D721Med (cell line): ENCODE data around the gene APOL3.
"Not testable (repeated sequence)": the region's sequence is repeated elsewhere in the genome, so short reads cannot be mapped to it uniquely, and the experiment has no call there.

Source experiments
- DNase-seq: peaks from one replicate; pipeline ENCODE4 v3.0.0; 2011; ENCODE audit warnings: low spot score; ENCODE audit not compliant: insufficient read length
- FAIRE-seq: peaks from 2 replicates; lab custom pipeline; 2011; peaks lifted over from hg19 to GRCh38; lab: Jason Lieb, UNC
- TF ChIP-seq, protein P1 (sequence below): IDR thresholded peaks from 2 replicates; pipeline ENCODE4 v1.5.1; 2012; ENCODE audit warnings: mild to moderate bottlenecking, control low read depth; ENCODE audit not compliant: insufficient read depth; ENCODE audit errors: missing control alignments

Gene APOL3

DNA sequence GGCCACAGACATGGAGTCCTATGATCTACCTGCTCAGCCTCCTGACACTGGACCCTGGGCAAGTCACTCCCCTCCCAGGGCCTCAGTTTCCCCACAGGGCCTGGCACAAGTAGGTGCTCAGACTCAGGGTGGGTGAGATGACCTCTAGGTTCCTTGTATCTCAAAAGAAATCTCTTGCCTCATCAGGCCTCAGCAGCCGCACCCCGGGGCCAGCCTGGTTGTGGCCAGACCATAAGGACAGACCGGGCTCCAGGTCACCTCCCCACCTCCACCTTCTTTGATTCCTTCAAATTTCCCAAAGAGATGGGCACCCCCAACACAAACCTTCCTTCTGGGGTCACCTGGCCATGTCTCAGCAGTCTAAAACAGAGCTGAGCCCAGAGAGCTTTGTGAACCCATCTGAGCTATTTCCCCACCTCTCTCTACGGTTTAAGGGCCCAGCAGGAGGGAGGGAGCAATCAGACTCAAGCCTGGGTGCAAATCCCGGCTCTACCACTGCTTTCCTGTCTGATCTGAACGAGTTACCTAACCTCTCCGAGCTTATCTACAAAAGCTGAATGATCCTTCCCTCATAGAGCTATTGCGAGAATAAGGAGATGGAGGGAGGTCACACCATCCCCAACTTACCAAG lies 43.6 kb upstream of the APOL3 start:
- no peak for FAIRE-seq
- DNase-seq = no peak
- TF ChIP-seq, protein P1, sequence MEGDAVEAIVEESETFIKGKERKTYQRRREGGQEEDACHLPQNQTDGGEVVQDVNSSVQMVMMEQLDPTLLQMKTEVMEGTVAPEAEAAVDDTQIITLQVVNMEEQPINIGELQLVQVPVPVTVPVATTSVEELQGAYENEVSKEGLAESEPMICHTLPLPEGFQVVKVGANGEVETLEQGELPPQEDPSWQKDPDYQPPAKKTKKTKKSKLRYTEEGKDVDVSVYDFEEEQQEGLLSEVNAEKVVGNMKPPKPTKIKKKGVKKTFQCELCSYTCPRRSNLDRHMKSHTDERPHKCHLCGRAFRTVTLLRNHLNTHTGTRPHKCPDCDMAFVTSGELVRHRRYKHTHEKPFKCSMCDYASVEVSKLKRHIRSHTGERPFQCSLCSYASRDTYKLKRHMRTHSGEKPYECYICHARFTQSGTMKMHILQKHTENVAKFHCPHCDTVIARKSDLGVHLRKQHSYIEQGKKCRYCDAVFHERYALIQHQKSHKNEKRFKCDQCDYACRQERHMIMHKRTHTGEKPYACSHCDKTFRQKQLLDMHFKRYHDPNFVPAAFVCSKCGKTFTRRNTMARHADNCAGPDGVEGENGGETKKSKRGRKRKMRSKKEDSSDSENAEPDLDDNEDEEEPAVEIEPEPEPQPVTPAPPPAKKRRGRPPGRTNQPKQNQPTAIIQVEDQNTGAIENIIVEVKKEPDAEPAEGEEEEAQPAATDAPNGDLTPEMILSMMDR = no peak

DNA sequence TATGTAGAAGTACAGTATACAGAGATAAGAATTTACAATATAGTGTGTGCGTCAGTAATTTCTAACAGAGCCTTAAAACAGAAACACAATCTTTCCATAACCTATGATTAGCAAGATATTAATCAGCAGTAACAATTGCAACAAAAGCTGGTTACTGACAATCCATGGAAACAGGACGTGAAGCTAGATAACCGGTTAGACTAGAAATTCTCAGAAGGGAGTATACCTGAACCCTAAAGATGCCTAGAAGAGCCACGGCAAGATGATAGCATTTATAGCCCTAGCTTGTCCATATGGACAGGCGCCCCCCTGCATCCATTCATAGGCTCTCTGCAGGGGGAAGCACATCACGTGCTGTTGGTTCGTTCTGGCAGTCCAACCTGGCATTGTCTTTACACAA lies 42.9 kb upstream of the APOL3 start:
- not testable (repeated sequence) for DNase-seq, FAIRE-seq

- DNase-seq, FAIRE-seq: not testable (repeated sequence)
Observed at GRCh38 chr22:36202906-36203305, 42.4 kb upstream of the APOL3 start.

GRCh38 chr22:36201630-36202319 lies 41.2 kb upstream of the APOL3 start, which contains the start of gene APOL4:
Gene APOL4, minus strand, starts transcription at chr22:36201809. Its CDS starts 75 bp downstream, at chr22:36201734.
- FAIRE-seq (no peak), DNase-seq (no peak)
- TF ChIP-seq, protein P1 = no peak

GRCh38 chr22:36201025-36201424 lies 40.5 kb upstream of the APOL3 start:
- FAIRE-seq = not testable (repeated sequence)

DNA sequence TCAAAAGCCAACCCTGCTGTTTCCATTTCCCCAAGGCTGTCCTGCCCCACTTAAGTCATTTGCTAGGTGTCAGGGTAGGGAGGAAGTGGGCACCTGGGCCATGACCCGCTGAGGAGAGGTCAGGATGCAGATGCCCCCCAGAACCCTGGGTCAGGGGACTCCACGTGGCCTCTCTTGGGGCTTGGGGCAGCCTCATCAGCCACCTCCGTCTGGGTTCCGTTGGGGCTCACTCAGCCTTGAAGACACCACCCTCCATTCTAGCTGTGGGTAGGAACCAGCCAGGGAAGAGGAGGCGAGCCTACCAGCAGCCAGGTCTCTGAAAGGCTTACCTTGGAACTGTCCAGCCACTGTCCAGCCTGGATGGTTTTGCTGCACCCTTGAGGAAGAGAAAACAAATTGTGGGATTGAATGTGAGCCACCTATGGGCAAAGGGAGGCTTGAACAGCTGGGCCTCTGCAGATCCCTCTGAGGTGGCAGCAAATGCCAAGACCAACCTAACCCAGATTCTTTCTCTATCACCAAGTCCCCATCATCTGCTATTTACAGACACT lies 38.5 kb upstream of the APOL3 start:
- TF ChIP-seq, protein P1 = no peak
- no peak for FAIRE-seq
- no peak for DNase-seq

More at GRCh38 chr22:36201025-36201424, 40.5 kb upstream of the APOL3 start:
- not testable (repeated sequence) for DNase-seq

DNA sequence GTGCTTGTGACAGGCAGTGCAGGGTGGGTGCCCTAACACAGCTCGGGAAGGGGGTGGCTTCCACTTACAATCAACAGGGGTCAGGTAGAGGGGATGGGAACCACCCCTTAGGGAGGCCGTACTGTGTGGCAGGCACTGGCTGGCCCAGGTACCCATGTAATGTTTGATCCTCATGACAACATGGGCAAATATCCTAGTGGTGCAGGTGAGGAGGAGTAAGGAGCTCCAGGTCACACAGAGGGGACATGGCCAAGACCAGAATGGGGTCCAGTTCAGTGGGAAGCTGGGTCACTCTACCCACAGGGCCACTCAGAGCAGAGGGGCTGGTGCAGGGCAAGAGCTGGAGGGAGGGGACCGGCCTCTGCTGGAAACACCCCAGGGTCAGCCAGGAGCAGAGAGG lies 38.0 kb upstream of the APOL3 start:
- no peak for DNase-seq
- TF ChIP-seq, protein P1 = no peak
- no peak for FAIRE-seq

DNA sequence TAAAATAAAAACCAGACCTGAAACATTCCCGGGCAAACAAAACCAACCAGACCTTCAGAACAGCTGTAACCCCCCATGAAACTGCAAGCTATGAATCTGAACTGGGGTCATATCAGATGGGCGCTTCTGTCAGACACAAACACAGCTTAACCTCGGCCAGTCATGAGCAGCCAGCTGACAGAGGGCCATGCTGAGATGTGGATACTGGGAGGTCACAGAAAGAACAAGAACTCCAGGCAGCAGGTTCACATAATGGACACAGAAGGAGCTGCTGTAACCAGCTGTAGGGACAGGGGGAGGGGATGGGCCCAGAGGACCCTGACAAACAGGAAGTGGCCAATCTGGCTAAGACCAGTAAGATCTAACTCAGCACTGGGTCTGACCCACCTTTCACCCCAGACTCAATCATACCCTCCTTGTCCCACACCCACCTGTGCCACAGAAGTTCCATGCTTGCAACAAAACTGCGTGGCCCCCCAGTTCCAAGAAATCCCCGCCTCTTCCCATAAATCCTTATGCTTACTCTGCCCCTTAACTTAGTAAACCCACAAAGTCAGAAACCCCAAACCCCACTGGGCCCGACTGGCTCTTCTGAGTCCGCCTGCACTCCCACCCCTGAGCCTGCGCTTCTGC lies 37.1 kb upstream of the APOL3 start:
- TF ChIP-seq, protein P1 = no peak
- FAIRE-seq = no peak
- DNase-seq = no peak
